ENCODE data around the gene IGFBPL1.
"Not testable (repeated sequence)": the region's sequence is repeated elsewhere in the genome, so short reads cannot be mapped to it uniquely, and the experiment has no call there.

IGFBPL1 gene, protein sequence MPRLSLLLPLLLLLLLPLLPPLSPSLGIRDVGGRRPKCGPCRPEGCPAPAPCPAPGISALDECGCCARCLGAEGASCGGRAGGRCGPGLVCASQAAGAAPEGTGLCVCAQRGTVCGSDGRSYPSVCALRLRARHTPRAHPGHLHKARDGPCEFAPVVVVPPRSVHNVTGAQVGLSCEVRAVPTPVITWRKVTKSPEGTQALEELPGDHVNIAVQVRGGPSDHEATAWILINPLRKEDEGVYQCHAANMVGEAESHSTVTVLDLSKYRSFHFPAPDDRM

DNA sequence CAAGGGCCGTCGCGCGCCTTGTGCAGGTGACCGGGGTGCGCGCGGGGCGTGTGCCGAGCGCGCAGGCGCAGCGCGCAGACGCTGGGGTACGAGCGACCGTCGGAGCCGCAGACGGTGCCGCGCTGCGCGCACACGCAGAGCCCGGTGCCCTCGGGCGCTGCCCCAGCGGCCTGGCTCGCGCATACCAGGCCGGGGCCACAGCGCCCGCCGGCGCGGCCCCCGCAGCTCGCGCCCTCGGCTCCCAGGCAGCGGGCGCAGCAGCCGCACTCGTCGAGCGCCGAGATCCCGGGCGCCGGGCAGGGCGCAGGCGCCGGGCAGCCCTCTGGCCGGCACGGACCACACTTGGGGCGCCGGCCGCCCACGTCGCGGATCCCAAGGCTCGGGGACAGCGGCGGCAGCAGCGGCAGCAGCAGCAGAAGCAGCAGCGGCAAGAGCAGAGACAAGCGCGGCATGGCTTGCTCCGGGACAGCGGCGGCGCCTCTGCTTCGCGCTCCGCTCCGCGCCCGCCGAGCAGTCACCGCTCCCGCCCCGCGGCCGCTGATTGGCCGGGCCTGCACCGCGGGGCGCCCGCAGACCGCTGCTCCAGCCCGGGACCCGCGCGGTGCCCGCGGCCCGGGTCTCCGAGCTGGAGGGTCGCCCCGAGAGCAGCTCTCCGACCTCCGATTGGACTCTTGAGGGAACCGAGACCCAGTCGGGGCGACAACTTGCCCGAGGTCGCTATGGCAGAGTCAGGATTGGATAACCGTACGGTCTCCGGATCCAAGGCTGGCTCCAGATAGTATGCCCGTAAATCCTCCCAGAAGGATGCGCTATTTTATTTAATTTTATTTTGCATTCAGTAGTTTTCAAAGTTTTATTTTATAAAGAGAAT lies at the start of gene IGFBPL1:
TSS of gene IGFBPL1 (minus strand) at position 482 of the 871 bp plus-strand sequence. CDS start at position 452, 30 bp downstream.
- TF ChIP-seq, protein P1, sequence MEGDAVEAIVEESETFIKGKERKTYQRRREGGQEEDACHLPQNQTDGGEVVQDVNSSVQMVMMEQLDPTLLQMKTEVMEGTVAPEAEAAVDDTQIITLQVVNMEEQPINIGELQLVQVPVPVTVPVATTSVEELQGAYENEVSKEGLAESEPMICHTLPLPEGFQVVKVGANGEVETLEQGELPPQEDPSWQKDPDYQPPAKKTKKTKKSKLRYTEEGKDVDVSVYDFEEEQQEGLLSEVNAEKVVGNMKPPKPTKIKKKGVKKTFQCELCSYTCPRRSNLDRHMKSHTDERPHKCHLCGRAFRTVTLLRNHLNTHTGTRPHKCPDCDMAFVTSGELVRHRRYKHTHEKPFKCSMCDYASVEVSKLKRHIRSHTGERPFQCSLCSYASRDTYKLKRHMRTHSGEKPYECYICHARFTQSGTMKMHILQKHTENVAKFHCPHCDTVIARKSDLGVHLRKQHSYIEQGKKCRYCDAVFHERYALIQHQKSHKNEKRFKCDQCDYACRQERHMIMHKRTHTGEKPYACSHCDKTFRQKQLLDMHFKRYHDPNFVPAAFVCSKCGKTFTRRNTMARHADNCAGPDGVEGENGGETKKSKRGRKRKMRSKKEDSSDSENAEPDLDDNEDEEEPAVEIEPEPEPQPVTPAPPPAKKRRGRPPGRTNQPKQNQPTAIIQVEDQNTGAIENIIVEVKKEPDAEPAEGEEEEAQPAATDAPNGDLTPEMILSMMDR (IDR thresholded peaks at IDR 0.05; ENCODE audit: low read depth, low read length, missing control alignments), result no peak
- H3K4me3 ChIP-seq (ENCODE audit: low read depth, low read length), result no peak within 1 kb of the TSS
- no peak for DNase-seq (ENCODE audit: low read depth)

DNA sequence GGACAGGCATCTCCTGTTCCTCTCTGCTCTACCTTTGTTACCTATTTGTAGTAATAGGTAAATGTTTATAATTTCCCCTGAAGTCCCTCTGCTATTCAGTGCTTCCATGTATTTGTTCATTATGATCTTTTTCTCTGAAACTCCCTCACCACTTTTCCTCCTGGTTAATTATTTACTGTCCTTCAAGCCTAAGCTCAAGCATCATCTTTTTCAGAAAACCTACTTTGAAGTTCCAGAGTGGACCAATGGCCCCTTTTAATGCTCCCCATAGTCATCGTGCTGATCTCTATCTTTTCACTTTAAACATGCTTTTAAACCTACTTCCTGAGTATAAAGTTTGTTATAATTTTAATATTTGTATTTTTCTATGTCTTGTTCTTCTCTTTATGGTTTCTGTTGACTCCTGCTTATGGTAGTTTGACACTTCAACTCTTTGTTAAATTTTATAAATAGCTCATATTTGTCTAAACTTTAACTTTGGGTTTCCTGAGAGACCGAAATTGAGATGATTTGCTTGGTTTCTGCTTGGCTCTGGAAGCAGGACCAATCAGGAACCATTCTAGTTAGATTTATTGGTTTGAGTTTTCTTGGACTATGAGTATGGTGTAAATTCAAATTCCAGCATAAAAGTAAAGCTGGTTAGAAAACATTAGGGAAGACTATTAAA lies 48.5 kb upstream of the IGFBPL1 start:
- not testable (repeated sequence) for H3K4me3 ChIP-seq (ENCODE audit: low read depth, low read length); DNase-seq (ENCODE audit: low read depth)

DNA sequence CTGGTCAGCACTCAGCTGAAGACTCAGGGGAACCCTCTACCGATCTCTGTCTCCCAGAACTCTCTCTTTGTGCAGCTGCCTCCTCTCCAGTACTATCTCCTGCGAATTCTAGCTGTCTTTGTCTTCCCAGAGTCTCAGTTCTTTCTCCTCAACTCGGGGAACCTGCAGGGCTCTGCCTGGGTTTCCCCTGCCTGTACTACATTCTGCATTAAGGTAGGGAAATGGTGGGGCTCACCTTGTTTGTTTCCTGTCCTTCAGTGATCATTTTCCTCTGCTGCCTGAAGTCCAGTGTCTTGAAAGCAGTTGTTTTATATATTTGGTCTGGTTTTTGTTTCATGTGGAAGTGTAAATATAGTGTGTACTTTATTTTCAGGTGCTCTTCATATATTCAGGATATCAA lies 43.1 kb upstream of the IGFBPL1 start:
- TF ChIP-seq, protein P1 (IDR thresholded peaks at IDR 0.05; ENCODE audit: low read depth, low read length, missing control alignments), result no peak
- H3K4me3 ChIP-seq (ENCODE audit: low read depth, low read length), result no peak overlapping the region
- DNase-seq (ENCODE audit: low read depth), result no peak

DNA sequence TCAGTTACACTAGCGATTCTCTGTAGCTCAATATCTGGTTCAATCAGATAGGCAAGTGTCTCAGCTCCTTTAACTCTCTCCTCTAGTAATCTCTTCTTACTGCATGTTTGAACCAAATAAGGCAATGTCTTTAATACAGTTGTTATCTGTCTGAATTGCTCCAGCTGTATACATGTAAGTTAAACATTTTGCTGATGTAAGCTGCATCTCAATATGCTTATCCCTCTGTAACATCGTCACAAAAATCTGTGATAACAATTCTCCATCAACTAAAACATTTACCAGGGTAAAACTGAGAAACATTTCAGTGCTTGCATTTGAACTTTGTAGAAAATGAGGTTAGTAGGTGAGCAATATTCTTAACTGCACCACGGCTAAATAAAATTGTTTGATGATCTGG lies 29.6 kb upstream of the IGFBPL1 start:
- H3K4me3 ChIP-seq (ENCODE audit: low read depth, low read length), result no peak overlapping the region
- TF ChIP-seq, protein P1 (IDR thresholded peaks at IDR 0.05; ENCODE audit: low read depth, low read length, missing control alignments), result no peak
- no peak for DNase-seq (ENCODE audit: low read depth)

DNA sequence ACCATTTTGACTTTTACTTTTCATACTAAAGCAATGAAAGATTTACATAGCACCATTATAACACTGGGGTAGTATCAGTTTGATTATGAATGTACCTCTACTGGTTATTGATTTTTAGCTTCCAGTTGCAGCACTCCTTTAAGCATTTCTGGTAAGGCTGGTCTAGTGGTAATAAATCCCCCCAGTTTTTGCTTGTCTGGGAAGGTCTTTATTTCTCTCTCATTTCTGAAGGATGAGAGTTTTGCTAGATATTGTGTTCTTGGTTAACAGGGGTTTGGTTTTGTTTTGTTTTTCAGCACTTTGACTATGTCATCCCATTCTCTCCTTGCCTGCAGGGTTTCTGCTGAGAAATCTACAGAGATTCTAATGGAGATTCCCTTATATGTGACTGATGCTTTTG lies 26.9 kb upstream of the IGFBPL1 start:
- DNase-seq (ENCODE audit: low read depth), result no peak
- TF ChIP-seq, protein P1 (IDR thresholded peaks at IDR 0.05; ENCODE audit: low read depth, low read length, missing control alignments), result no peak
- no peak overlapping the region for H3K4me3 ChIP-seq (ENCODE audit: low read depth, low read length)

DNA sequence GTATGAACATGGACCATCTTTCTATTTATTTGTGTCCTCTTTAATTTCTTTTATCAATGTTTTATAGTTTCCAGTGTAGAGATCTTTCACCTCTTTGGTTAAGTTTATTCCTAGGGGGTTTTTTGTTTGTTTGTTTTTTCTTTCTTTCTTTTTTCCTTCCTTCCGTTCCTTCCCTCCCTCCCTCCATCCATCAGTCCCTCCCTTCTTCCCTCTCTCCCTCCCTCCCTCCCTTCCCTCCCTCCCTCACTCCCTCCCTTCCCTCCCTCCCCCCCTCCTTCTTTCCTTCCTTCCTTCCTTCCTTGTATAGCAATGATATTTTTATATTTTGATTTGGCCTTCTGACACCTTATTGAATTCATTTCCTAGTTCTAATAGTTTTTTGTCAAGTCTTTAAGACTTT lies 23.4 kb upstream of the IGFBPL1 start:
- TF ChIP-seq, protein P1 (IDR thresholded peaks at IDR 0.05; ENCODE audit: low read depth, low read length, missing control alignments), result no peak
- no peak overlapping the region for H3K4me3 ChIP-seq (ENCODE audit: low read depth, low read length)
- DNase-seq (ENCODE audit: low read depth), result no peak
